ENCODE data around the gene VPS37D.

The VPS37D gene

GRCh38 chr7:73669858-73670385, 2.3 kb downstream of the VPS37D start (continued):
- TF ChIP-seq ZNF280C (tag by site-specific recombination; IDR thresholded peaks at IDR 0.05) (no peak), ZNF585B (tag by site-specific recombination; IDR thresholded peaks at IDR 0.05) (no peak), ZNF548 (tag by site-specific recombination; IDR thresholded peaks at IDR 0.05) (no peak), ZSCAN4 (tag by site-specific recombination; IDR thresholded peaks at IDR 0.05) (no peak), ZNF169 (tag by site-specific recombination; IDR thresholded peaks at IDR 0.05) (no peak), KLF8 (tag by site-specific recombination; IDR thresholded peaks at IDR 0.05) (no peak), RBAK (tag by site-specific recombination; IDR thresholded peaks at IDR 0.05) (no peak), ZNF501 (tag by site-specific recombination; IDR thresholded peaks at IDR 0.05) (no peak)

- Histone ChIP-seq H3K36me3 (ENCODE audit: control insufficient read depth in 2 of 2, insufficient read depth in 1 of 2, low read length in 2 of 2) (peaks cover 0 to 8% of the 10 kb centered on the region in 2 experiments; a peak in 1 of 3 replicates), H3K9me3 (ENCODE audit: control insufficient read depth, insufficient read depth, low read depth, low read length) (no peaks in the 10 kb centered on the region), H3K4me1 (ENCODE audit: control insufficient read depth, insufficient read depth, low read length) (no peaks in the 10 kb centered on the region; the same call in 1 of the 2 replicates), H3K27ac (ENCODE audit: extremely low read depth, low read depth, low read length) (no peak overlapping the region), H3K4me3 (ENCODE audit: low read depth, low read length) (no peak overlapping the region)
- POLR2A ChIA-PET = interaction anchor here (0.8 to 0.9 kb wide), 2 partner anchors 67 to 159 kb away, joined by 4 to 6 read pairs; partner anchors contain the start of gene ABHD11
- CTCF ChIA-PET = interaction anchor here (0.6 kb wide), 1 partner anchor 122 kb away, joined by 5 read pairs; no protein-coding TSS in a partner anchor
- TF ChIP-seq ZNF121 (tag by site-specific recombination; IDR thresholded peaks at IDR 0.05) (no peak), GLIS2 (tag by site-specific recombination; IDR thresholded peaks at IDR 0.05) (0 out of 2 replicates have a peak, but pooled peaks have one; percentile 9), GLIS1 (tag by site-specific recombination; IDR thresholded peaks at IDR 0.05) (peak; percentile 36; the same call in 1 of the 2 replicates)
Measured at GRCh38 chr7:73671322-73671661, 3.7 kb downstream of the VPS37D start.

GRCh38 chr7:73671857-73672445, 4.3 kb downstream of the VPS37D start:
- POLR2A ChIA-PET = interaction anchor here (0.8 to 0.9 kb wide), 2 partner anchors 67 to 160 kb away, joined by 4 to 6 read pairs; partner anchors contain the start of gene ABHD11
- CTCF ChIA-PET = interaction anchor here (0.6 to 2.0 kb wide), 2 partner anchors 65 to 123 kb away, joined by 4 to 5 read pairs; no protein-coding TSS in a partner anchor
- Histone ChIP-seq H3K9me3 (ENCODE audit: control insufficient read depth, insufficient read depth, low read depth, low read length) (no peaks in the 10 kb centered on the region), H3K36me3 (ENCODE audit: control insufficient read depth in 2 of 2, insufficient read depth in 1 of 2, low read length in 2 of 2) (peaks cover 0 to 8% of the 10 kb centered on the region in 2 experiments; a peak in 1 of 3 replicates), H3K4me3 (ENCODE audit: low read depth, low read length) (no peak overlapping the region), H3K4me1 (ENCODE audit: control insufficient read depth, insufficient read depth, low read length) (no peaks in the 10 kb centered on the region; the same call in 1 of the 2 replicates), H3K27ac (ENCODE audit: extremely low read depth, low read depth, low read length) (no peak overlapping the region)
- TF ChIP-seq ZNF518A (tag by site-specific recombination; conservative IDR thresholded peaks at IDR 0.05; ENCODE audit: low read depth) (no peak), ZBTB6 (tag by site-specific recombination; IDR thresholded peaks at IDR 0.05) (no peak), ZEB2 (tag by site-specific recombination; IDR thresholded peaks at IDR 0.05) (no peak), ZNF112 (tag by site-specific recombination; IDR thresholded peaks at IDR 0.05) (no peak), ZNF571 (tag by site-specific recombination; IDR thresholded peaks at IDR 0.05) (no peak), TRIM28 (IDR thresholded peaks at IDR 0.05; ENCODE audit: borderline replicate concordance, low read length) (no peak), YY1 (tag by site-specific recombination; IDR thresholded peaks at IDR 0.05) (no peak), ZNF138 (tag by site-specific recombination; IDR thresholded peaks at IDR 0.05; ENCODE audit: borderline replicate concordance) (no peak), ZBTB48 (tag by site-specific recombination; IDR thresholded peaks at IDR 0.05) (0 out of 2 replicates have a peak, but pooled peaks have one; percentile 45)

Measured in HEK293 (cell line).